Esophagus squamous epithelium (tissue), 5 donors: Measurements from ENCODE around the gene ADAMTS2. TPM values are rescaled to one million over a fixed set of nuclear protein-coding genes. Genes with fewer than 3 reads are reported as not detected.

Experiments
- DNase-seq: peaks from one replicate; lab custom pipeline; 2025; lab: John Stamatoyannopoulos, UW
- H3K27ac ChIP-seq, 4 donors: fragments of 200-600 bp; sonication (generic); one replicate each; pipeline ENCODE4 v1.5.1; 2016 to 2019; ENCODE audit warnings: mild to moderate bottlenecking in 1 of 4
- H3K27me3 ChIP-seq, 4 donors: fragments of 200-600 bp; sonication (generic); 1 replicate in 3 of 4; 2 replicates in 1 of 4; pipeline versions ENCODE4 v1.5.1 to v1.6.0; 2017 to 2021; ENCODE audit warnings: antibody characterized with exemption in 1 of 4
- H3K36me3 ChIP-seq, 3 donors: fragments of 200-600 bp; sonication (generic); one replicate each; pipeline ENCODE4 v1.5.1; 2016 to 2019
- H3K4me1 ChIP-seq, 3 donors: fragments of 200-600 bp; sonication (generic); one replicate each; pipeline ENCODE4 v1.5.1; 2017 to 2019
- H3K4me3 ChIP-seq, 4 donors: fragments of 200-600 bp; sonication (generic); 1 replicate in 3 of 4; 2 replicates in 1 of 4; pipeline ENCODE4 v1.5.1; 2016 to 2019; ENCODE audit warnings: mild to moderate bottlenecking in 2 of 4, moderate library complexity in 1 of 4
- H3K9me3 ChIP-seq, 3 donors: fragments of 200-600 bp; sonication (generic); one replicate each; pipeline ENCODE4 v1.5.1; 2016 to 2019
- POLR2A ChIP-seq, 4 donors: fragments of 450-650 bp; IDR thresholded peaks; one replicate each; pipeline ENCODE4 v1.6.1; 2017; ENCODE audit warnings: antibody characterized with exemption in 4 of 4, mild to moderate bottlenecking in 4 of 4, moderate library complexity in 3 of 4
- WGBS, 2 donors: methylation state at CpG; one replicate each; pipeline ENCODE4 v1.1.5; 2018; 5-methylcytosine and 5-hydroxymethylcytosine counted together
- intact Hi-C: fragments of 100-400 bp; cut with DNase I; formaldehyde crosslinking; loops from one replicate; pipeline ENCODE4 v1.15.0; 2022
- total RNA-seq, 4 donors: library from RNA; depleted of rRNA; stranded (reverse); fragments of >200 nt; gene quantifications; one replicate each; pipeline ENCODE4 v1.1.0, GENCODE V29; 2016
- TF ChIP-seq, protein P1 (sequence below), 6 experiments: fragments of 450-650 bp in 4 of 6; fragments of 200-600 bp in 2 of 6; sonication (generic) in 2 of 6; IDR thresholded peaks; one replicate each; pipeline ENCODE4 v1.5.1; 2016 to 2019; ENCODE audit warnings: antibody characterized with exemption in 6 of 6, mild to moderate bottlenecking in 4 of 6, moderate library complexity in 4 of 6
- donor health status: DM: yes; HTN: yes; CAD: no.

ADAMTS2 gene
- total RNA-seq, 4 donors from 2014 or later, result 1.3 to 10.3 (median 5.2) TPM

DNA sequence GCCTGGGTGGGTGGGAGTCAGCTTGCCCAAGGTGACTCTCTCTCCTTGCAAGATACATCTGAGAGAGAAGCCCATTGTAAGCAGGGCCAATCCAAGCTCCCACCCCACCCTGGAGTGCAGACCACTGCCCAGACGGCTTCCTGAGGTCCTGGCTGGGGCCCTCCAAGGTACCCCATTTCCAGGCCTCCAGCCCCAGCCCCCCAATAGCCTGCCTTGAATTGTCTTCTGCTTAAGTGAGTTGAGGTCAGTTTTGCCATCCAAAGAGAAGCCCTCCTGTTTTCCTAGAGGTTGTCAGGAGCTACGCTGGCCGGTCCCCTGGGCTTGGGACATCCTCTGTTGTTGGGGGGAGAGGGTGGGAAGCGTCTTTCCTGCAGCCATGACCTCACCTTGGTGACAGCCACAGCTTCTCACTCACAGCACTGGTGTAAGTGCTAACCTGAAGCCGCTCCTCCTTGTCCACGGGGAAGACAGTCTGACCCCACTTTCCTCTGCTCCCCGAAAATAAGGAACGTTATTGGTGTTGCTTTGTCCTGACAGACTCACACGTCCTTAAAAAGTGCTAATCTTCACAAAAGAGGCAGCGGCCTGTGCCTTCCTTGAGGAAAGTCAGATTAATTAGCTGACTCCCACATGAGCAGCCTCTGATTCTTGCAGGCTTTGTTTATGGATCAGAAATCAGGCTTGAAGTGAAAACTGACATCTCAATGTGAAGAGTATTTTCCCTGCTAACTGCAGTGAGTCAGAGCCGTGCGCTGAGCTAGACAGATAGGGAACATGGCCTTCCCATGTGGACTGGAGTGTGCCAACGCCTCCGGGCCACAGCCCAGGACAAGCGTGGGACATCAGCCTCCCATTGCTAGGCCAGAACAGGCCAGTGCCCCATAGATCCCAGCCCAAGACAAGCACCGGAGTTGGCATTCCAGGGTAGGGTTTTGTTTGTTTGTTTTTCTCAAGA, 52.3 kb downstream of the ADAMTS2 start:
- intact Hi-C loops, result no loop called here
- peaks cover 0 to 17% (median 0%) of the 10 kb centered on the region in 3 donors for H3K4me1 ChIP-seq
- H3K4me3 ChIP-seq, result no peak overlapping the region
- DNase-seq, result no peak
- no peaks in the 10 kb centered on the region for H3K27me3 ChIP-seq
- TF ChIP-seq, protein P1, sequence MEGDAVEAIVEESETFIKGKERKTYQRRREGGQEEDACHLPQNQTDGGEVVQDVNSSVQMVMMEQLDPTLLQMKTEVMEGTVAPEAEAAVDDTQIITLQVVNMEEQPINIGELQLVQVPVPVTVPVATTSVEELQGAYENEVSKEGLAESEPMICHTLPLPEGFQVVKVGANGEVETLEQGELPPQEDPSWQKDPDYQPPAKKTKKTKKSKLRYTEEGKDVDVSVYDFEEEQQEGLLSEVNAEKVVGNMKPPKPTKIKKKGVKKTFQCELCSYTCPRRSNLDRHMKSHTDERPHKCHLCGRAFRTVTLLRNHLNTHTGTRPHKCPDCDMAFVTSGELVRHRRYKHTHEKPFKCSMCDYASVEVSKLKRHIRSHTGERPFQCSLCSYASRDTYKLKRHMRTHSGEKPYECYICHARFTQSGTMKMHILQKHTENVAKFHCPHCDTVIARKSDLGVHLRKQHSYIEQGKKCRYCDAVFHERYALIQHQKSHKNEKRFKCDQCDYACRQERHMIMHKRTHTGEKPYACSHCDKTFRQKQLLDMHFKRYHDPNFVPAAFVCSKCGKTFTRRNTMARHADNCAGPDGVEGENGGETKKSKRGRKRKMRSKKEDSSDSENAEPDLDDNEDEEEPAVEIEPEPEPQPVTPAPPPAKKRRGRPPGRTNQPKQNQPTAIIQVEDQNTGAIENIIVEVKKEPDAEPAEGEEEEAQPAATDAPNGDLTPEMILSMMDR (IDR thresholded peaks at IDR 0.05), result no peak
- TF ChIP-seq POLR2A (IDR thresholded peaks at IDR 0.05), result no peak
- 71 to 78% methylated on average over 7 to 8 of the region's 16 CpGs for WGBS, 2 donors
- H3K9me3 ChIP-seq, result no peaks in the 10 kb centered on the region
- H3K27ac ChIP-seq, result no peak overlapping the region
- no peaks in the 10 kb centered on the region for H3K36me3 ChIP-seq

DNA sequence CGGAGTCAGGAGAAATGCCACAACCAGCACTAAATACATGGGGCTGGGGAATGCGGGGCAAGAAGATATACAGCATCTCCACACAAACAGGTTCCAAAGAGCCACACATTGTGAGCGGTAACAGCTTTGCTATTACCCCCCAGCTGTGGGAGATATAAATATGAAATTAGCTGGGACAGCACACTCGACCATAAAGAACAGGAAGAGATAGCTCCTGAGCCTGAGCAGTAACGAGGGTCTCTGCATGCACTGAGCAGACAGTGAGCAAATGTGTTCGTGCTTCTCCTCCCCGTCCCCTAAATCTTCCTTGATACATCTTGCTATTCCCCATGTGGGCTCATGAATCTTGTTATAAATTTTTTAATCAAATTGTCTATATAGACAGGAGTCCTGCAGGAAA, 53.1 kb downstream of the ADAMTS2 start:
- Histone ChIP-seq H3K27me3 (no peaks in the 10 kb centered on the region), H3K36me3 (no peaks in the 10 kb centered on the region), H3K9me3 (no peaks in the 10 kb centered on the region), H3K27ac (no peak overlapping the region), H3K4me3 (no peak overlapping the region), H3K4me1 (peaks cover 0 to 12% (median 0%) of the 10 kb centered on the region in 3 donors)
- no peak for TF ChIP-seq POLR2A (IDR thresholded peaks at IDR 0.05)
- TF ChIP-seq, protein P1 (IDR thresholded peaks at IDR 0.05), result no peak
- no peak for DNase-seq
- intact Hi-C loops, result no loop called here
- WGBS, 2 donors, result 81 to 97% methylated on average over 7 of the region's 7 CpGs

DNA sequence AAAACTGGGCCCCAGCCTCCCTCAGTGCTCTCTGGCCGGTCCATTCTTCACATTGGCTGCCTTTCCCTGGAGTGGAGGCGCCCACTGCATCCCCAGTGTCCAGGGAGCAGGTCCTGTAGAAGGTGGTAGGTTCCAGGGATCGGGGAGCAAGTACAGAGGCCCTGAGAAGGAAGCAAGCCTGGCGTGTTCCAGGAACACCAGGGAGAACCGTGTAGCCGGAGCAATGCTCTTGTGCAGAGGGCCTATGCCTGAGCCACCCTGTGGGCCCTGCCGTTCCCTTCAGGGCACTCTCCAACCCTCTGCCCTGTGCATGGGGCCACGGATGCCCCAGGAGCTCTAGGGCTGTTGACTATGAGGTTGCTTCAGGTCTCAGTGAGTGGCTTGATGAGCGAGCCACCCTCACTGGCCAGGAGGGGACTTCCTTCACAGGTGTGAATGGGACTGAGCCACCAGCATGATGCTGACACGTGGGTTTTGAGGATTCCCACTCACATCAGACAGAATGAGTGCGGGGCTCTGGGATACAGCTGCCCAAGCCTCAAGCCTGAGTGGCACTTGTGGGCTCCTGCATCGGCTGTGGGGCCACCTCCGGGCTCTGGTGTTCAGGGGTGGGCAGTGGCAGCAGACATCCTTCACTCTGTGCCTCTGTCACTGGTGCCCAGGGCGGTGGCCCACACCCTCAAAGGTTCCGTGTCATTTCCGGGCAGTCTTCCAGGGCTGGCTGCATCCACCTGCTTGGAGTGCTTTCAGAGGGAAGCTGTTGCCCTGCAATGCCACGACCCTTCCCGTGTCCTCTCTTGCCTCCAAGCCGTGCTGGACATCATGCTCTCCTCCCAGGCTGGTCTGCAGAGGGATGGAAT, 54.4 kb downstream of the ADAMTS2 start:
- Histone ChIP-seq H3K9me3 (no peaks in the 10 kb centered on the region), H3K4me1 (peaks cover 0 to 16% (median 0%) of the 10 kb centered on the region in 3 donors), H3K36me3 (no peaks in the 10 kb centered on the region), H3K27ac (no peak overlapping the region), H3K27me3 (no peaks in the 10 kb centered on the region), H3K4me3 (no peak overlapping the region)
- no peak for DNase-seq
- WGBS, 2 donors, result 83 to 84% methylated on average over 6 to 7 of the region's 19 CpGs
- intact Hi-C loops, result no loop called here
- TF ChIP-seq POLR2A (IDR thresholded peaks at IDR 0.05), result no peak
- TF ChIP-seq, protein P1 (IDR thresholded peaks at IDR 0.05), result no peak

DNA sequence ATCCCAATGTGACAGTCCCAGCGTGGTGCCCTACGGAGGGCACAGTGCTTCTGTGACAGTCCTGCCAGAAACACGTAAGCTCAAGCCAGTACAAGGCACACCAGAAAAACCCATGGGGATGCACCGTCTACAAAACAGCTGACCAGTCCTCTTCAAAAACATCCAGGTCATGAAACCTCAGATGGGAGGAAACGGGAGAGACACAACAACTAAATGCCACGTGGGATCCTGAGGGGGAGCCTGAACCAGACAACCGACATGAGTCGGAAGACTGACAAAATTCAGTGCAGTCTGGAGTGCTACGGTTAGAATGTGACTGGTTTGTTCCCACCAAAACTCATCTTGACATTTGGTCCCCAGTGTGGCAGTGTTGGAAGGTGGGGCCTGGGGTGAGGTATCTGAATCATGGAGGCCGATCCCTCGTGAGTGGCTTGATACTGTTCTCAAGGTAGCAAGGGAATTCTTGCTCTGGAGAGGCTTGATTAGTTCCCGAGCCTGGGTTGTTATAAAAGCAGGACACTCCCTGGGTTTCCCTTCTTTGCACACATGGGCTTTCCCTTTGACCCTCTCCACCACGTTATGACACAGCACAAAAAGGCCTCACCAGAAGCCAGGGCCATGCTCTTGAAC, 55.4 kb downstream of the ADAMTS2 start:
- H3K27me3 ChIP-seq, result no peaks in the 10 kb centered on the region
- H3K9me3 ChIP-seq, result no peaks in the 10 kb centered on the region
- DNase-seq, result no peak
- no peaks in the 10 kb centered on the region for H3K36me3 ChIP-seq
- H3K4me1 ChIP-seq, result peaks cover 0 to 9% (median 0%) of the 10 kb centered on the region in 3 donors
- no peak for TF ChIP-seq POLR2A (IDR thresholded peaks at IDR 0.05)
- intact Hi-C loops, result no loop called here
- H3K4me3 ChIP-seq, result no peak overlapping the region
- WGBS, 2 donors, result 80 to 84% methylated on average over 12 to 13 of the region's 13 CpGs
- H3K27ac ChIP-seq, result no peak overlapping the region

GRCh38 chr5:179288809-179289185, 56.5 kb downstream of the ADAMTS2 start:
- intact Hi-C loops, result no loop called here
- TF ChIP-seq, protein P1 (IDR thresholded peaks at IDR 0.05), result no peak
- no peak for TF ChIP-seq POLR2A (IDR thresholded peaks at IDR 0.05)
- Histone ChIP-seq H3K4me3 (no peak overlapping the region), H3K27me3 (no peaks in the 10 kb centered on the region), H3K4me1 (peaks cover 0 to 4% (median 0%) of the 10 kb centered on the region in 3 donors), H3K36me3 (no peaks in the 10 kb centered on the region), H3K27ac (no peak overlapping the region), H3K9me3 (no peaks in the 10 kb centered on the region)
- 90% methylated on average over 2 of the region's 11 CpGs; no CpG with 5 or more reads in 1 of the 2 donors for WGBS, 2 donors
- no peak for DNase-seq
